Right renal pelvis (tissue), 4 donors: ENCODE results near the gene VRK1. TPM values are rescaled to one million over a fixed set of nuclear protein-coding genes. Genes with fewer than 3 reads are reported as not detected.
A peak's percentile ranks its signal among the peaks of the same experiment; 100 is the strongest.

Experiments used
- DNase-seq, 4 donors: peaks; one replicate each; pipeline ENCODE4 v3.0.0-alpha.2; 2013; ENCODE audit warnings: low read depth in 4 of 4, low spot score in 3 of 4, missing footprints in 1 of 4
- polyA plus RNA-seq, 4 donors: library from polyadenylated mRNA; unstranded; fragments of 120-200 nt; gene quantifications; one replicate each; pipeline ENCODE4 v1.2.1, GENCODE V29; 2013; ENCODE audit not compliant: insufficient read length in 4 of 4

The VRK1 gene
- polyA plus RNA-seq, 4 donors = 21.1 to 26.6 (median 24.4) TPM

DNA sequence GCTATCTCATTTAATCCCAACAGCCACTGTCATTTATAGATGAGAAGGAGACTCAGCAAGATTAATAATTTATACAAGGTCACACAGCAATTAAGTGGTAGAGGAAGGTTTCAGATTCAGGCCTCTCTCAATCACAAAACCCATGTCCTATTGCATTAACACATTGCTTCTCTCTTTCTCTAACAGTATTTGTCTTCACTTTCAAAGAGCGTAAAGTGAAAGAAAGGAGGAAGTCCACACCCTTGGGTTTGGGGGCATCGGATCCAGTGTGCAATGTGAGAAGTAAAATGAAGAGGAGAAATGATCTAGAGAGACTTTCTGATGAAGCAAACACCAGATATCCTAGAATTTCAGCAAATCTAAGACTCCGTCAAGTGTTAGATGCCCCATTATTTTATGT is 7.0 kb upstream of the VRK1 start:
- no peak for DNase-seq

DNA sequence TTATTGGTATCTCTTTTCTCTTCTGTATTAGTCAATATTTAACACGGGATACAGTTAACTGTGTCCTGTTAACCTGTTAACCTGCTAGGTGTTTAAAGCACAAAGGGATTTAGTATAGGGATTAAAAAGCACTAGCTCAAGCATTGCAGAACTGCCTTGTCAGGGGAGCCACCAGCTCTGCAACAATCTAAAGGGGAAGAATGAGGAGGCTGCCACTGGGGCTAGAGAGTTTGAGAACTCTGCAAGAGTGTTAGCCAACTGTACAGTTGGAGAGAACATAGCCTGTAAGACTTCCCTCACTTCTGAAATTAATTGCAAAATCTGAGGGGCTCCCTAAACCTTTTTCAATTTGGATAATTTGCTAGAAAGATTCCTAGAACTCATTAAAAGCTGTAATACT is 6.5 kb upstream of the VRK1 start:
- DNase-seq = no peak

DNA sequence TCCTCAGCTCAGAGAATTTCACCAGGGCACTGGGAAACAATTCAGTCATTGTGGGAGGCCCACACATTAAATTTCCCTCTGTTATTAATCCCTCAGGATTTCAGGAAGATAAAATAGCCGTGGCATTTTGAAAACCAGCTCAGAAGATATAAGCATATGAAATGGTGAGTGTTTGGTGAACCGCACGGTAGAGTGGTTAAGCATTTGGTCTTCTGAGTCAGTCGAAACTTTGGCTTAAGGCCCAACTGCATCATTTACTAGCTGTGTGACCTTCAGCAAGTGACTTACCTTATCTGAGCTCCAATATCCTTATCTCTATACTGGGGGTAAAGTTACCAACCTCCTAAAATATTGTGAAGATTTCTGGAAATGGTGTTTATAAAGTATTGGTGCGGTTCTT is 5.2 kb upstream of the VRK1 start:
- DNase-seq = no peak

DNA sequence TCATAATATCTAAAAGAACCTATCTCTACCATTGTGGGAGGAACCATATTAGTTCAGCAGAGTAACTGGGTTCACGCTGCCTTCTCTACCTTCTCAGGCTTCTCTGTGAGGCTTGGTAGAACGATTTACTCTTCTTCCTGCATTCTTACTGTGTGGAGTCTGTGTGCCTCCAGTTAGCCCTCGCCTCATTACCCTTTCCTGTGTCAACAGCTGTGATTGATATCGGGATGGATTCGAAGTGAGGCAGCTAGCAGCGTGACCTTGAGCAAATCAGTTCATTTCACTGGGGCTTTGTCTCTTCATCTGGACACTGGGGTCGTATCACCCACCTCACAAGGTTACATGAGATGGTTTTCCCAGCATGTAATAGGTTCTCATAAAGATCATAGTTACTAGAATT is 4.6 kb upstream of the VRK1 start:
- DNase-seq = no peak

DNA sequence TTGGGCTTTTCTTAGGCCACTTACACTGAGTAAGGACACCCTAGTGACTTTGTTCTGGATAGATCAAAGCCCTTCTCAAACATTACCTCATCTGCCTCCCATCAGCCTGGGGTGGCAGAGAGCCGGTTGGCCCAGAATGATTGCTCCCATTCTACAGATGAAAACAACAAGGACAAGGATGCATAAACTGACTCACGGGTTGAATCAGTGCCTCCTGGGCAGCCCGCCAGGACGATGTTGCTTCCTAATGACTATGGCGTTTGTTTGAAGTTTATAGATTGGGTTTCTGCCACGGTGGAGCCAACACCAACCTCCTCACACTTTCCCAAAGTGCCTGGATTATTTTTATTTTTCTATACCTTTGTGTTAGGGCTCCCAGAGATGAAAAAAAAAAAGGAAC is 3.6 kb upstream of the VRK1 start:
- no peak for DNase-seq

DNA sequence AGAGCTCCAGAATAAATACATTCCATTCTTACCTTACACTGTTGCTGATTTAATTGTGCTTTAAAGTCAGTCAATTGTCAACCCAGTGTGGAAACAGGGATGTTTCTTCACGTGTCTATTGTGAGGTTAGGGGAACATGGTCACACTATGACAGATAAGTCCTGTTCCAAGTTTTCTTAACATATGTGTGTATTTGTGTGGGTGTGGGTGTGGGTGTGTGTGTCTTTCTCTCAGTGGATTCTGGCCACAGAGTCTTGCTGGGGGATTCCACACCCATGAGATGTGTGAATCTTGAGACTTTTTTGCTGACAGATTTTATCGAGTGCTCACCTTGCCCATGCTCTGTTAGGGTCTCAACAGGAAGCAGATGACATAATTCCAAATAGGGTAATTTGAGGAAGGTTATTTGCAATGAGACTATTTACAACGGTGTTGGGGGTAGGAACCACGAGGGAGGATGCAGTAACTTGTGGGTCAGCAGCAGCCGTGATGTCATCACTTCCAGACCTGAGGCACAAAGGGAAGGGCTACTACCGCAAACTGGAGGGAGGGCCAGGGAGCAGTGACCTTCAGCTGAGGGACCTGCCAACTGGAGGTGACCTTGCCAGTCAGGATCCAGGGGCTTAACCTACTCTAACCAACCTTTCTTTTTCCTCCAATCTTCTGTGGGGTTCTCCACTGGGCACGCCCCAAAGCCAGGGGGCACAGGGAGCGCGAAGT is 1.9 kb upstream of the VRK1 start:
- no peak for DNase-seq

DNA sequence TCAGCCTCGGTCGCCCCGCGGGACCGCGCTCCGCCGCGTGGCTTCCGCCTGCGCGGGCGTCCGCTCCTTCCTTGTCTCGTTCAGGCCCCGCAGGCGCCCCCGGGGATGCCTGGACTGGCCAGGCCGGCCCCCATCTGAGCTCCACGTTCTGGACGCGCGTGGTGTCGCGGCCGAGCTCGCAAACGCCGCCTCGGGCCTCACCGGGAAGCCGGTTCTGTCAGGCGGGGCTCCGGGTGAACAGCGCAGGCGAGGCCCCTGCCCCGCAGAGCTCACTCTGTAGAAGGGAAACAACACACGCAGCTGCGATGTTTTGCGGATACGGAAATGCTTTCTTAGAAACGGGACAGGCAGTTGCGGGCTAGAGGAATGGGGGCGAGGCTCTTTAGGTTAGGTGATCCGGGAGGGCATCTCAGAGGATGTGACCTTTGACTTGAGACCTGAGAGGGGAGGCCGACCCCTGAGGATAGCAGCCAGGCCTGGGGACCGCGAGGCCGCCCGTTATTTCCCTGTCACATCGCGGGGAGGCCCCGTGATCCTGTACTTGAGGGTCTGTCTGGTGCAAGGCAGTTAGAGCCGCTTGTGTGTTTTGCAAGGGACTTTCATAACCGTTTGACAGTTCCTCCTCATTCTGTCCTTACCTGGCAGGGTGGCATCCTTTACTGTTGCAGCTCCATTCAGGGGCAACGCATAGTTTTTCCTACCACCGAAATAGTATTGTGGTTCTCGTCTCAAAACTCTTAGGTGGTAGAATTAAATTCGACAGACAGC is 584 bp downstream of the VRK1 start:
- peak in 1 of 4 donors; percentile 1 for DNase-seq

DNA sequence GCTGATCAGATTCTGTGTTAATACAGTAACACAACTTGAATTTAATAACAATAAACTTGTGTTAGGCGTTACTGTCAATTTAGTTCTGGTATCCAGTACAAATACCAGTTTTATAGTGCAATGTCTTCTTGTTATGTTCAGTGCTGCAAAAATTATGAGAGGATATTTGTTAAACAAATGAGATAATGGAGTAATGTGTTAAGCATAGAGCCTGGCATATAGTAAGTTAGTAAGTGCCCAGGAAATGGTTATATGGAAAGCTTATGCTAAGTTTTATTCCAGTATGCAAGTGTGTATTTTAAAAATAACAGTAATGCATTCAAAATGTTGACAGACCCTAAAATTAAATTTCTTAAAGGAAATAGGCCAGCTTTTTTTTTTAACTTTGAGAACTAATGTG is 1.8 kb downstream of the VRK1 start:
- no peak for DNase-seq

DNA sequence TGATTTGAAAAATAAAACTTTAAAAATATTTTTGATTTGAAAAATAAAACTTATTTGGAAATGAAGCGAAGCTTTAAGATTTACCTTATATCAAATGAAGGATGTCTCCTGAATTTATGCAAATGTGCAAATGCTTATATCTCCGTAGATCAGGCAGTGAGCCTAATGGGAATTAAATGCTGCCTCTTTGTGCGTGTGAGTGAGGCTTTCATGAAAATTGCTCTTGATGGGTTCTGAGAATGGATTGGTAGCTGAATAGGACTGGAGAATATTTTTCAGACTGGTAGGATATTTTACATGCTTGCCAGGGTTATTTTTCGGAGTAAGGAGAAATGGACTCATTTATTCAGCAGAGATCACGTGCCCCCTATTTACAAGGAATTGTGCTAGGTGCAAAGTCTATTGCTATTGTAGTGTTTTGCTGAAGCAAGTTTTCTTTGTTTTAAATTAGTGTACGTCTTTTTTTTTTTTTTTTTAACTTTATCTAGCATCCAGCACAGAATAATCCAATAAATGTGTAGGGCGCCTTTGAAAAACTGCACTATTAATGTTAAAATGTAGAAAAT is 2.4 kb downstream of the VRK1 start:
- no peak for DNase-seq

DNA sequence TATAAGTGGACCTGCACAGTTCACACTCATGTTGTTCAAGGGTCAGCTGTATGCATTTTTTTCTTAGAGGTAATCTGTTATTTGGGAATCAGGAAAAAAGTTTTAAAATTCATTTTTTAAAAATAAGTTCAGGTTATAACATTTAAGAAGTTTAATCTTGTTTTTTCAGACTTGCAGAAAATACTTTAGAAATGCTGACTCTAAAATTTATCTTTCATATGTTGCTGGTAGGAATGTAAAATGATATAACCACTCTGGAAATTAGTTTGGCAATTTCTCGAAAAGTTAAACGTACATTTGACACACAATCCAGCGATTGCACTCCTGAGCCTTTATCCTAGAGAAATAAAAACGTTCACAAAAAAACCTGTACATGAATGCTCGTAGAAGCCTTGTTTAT is 4.7 kb downstream of the VRK1 start:
- DNase-seq = no peak

DNA sequence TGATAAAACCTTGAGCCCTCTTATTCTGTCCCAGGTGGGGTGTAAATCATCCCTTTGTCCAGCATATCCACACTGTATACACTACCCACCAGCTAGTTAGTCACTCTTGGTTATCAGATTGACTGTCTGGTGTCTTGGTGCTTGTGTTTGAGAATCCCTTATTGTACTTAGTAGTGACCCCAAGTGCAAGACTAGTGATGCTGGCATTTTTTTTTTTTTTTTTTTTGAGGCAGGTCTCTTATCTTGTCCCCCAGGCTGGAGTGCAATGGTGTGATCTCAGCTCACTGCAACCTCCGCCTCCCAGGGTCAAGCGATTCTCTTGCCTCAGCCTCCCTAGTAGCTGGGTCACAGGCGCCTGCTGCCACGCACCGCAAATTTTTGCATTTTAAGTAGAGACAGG is 5.8 kb downstream of the VRK1 start:
- no peak for DNase-seq

DNA sequence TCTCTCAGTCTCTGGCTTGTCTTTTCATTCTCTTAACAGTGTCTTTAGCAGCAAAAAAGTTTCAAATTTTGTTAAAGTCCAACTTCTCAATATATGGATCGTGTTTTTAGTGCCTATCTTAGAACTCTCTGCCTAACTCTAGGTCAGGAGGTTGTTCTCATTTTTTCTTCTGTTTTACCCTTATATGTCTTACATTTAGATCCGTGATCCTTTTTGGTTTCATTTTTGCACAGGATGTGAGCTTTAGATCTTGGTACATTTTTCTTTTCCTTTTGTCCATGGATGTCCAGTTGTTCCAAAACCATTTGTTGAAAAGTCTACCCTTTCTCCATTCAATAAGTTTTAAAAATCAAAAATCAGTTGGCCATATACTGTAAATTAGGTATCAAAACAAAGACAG is 6.8 kb downstream of the VRK1 start:
- no peak for DNase-seq

DNA sequence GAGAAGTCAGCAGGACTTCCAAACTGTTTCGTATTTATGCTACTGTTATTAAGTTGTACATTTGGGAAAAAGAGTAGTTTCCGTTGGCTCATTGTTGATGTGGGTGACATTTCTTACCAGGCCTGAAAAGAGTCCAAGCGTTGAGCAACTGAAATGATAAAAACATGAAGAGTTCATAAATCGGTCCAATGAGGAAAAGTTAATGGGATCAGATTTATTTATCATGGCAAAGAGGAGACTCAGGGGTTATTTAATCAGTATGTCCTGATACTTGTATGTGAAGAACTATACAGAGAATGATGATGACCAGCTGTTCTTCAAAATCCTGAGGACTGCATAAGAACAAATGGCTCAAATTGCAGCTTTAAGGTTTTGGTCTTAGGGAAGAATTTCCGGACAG is 7.7 kb downstream of the VRK1 start:
- peak in 1 of 4 donors; percentile 2 for DNase-seq

DNA sequence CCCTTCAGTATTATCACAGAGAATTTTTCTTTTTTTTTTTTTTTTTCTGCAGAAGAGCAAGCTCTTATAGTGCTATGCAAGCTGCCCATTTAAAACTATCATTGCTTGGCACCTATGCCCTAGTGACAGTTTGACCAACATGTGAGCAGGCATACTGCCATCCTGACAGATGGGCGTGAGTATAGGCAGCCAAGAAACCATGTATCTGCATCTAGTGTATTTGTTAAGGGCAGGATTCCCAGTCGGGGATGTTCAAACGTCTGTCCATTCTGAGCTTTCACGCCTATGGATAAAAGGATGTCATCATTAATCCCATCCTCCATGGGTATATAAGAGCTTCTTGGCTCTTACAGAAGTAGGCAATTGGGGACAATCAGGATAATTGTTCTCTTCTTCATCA is 8.8 kb downstream of the VRK1 start:
- no peak for DNase-seq

DNA sequence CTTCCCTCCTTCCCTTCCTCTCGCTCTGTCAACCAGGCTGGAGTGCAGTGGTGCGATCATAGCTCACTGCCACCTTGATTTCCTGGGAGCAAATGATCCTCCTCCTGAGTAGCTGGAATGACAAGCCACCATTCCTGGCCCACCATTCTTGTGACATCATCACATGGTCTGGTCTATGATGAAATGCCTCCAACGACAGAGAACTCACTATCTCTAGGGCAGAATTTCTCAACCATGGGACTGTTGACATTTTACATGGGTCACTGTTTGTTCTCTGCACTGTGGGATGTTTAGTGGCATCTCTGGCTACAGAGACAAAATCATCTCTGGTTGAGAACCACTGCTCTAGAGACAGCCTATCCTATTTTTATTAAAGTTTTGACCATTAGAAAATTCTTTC is 9.7 kb downstream of the VRK1 start:
- no peak for DNase-seq

DNA sequence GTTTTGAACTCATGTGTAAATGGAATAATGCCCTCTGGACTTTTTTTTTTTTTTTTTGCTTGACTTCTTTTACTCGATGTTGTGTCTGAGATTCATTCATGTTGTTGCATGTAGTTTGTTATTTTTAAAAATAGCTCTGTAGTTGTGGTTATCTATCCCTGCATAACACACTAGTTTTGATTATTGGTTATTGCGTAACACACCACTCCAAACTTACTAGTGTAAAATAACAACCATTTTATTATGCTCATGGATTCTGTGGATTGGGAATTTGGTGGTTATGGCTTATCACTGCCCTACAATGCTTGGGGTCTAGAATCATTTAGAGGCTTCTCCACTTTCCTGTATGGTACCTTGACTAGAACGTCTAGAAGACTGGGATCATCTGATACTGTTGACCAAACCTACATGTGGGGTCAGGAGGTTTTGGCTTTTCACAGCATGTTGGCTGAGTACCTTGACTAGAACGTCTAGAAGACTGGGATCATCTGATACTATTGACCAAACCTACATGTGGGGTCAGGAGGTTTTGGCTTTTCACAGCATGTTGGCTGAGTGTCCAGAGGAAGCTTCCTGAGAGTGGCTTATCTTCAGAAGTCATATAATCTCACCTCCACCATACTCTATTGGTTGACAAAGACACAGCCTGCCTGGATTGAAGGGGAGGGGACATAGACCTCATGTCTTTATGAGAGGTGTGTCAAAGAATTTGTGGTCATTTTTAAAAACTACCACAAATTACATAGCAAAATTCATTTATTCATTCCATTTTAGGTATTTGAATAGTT is 11.6 kb downstream of the VRK1 start:
- DNase-seq = no peak

DNA sequence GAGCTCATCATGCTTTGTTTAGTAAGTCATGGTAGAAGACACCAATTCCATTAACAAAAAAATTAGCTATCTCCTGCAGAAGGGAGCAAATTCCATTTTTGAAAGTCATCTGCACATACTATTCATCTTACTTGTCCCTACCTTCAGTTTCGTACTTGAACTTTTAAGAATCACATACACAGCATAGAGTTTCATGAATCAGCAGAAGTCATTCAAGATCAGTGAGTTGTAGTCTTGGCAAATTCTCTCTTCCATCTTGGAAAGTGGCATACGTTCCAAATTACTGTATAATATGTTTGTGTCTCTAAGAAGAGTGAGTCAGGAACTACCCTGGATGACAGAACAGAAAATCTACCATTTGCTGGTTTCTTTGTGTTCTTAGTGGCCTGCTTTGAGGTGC is 14.1 kb downstream of the VRK1 start:
- DNase-seq = no peak

DNA sequence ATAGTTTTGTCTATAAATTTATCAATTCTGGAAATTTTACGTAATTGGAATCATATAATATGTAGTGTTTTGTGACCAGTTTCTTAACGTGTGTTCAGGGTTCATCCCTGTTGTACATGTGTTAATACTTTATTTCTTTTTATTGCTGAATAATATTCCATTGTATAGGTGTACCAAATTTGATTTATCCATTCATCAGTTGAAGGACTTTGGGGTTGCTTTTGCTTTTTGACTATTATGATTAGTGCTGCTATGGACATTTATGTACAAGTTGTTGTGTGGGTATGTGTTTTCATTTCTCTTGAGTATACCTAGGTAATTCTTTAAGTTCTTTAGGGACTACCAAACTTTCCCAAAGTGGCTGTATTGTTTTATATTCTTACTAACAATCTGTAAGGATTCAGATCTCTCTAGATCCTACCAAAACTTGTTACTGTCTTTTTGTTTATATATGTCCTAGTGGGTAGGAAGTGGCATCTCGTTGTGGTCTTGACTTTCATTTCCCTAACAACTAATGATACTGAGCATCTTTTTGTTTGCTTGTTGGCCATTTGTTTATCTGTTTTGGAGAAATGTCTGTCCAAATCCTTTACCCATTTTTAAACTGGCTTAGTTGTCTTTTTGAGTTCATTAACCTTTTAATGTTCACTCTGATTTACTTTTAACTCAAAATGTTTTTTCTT is 14.9 kb downstream of the VRK1 start:
- DNase-seq = no peak

DNA sequence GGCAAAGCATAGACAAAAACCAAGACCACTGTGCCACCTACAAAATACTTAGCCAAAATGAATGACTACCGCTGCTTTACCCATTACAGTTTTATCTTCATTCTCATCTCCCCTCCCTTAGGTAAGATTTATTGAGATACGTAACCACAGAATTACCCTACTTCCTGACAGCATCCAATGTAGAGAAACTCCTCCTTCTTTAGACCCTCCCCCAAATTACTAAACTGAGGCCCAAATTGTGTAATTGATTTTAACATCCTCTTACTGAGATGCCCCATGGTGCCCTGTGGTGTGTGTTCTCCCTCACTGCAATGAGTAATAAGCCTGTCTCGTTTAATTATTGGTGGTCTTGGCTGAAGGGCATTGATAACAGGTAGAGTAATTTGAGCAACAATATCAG is 19.1 kb downstream of the VRK1 start:
- DNase-seq = no peak

DNA sequence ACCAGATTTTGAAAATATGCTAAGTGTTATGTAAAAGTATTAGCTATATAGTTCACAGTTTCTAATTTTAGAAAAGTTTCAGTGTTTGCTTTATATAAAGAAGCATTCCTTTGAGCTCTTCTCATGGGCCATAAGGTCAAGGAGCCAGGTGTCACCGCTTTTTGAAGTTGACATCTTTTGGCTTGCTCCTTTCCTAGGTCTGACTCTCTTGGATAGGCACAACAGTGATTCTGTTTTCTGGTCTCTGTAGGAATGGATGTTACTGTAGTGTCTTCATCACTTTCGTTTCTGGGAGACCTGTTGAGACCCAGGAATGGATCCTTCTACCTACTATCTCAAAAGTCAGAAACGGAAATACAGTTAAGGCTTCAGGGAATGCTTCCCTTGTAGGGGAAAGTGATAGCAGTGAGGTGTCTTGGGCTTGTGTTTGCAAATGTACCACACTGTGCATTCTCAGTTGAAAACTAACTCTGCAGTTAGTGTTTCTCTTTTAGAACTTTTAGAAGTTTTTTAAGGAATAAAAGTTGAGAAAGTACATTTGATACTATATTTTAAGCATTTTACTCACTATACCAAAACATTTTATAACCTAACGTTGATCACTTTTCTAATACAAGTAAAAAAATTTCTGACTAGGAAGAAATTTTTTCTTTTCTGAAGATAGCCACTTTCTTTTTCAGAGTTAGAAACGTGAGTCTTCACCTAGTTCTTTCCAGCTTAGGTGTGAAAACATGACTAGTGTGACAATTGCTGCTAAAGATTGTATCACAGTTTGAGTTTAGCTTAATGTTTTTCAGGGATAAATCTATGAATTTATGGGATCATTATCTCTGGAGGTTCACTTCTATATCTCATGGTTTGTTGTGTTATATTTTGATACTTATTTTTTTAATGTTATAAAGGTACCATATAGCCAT is 20.8 kb downstream of the VRK1 start:
- DNase-seq = no peak
